Measurements from ENCODE around the gene BTN1A1. TPM values are rescaled to one million over a fixed set of nuclear protein-coding genes. Genes with fewer than 3 reads are reported as not detected.

Gene BTN1A1
- total RNA-seq, 4 donors from 2014 or later, result not detected

- no peak for TF ChIP-seq CTCF (IDR thresholded peaks at IDR 0.05 in 4 of 5, conservative IDR thresholded peaks at IDR 0.05 in 1 of 5)
- TF ChIP-seq POLR2A (IDR thresholded peaks at IDR 0.05), result no peak
Measured at GRCh38 chr6:26464014-26464413, 36.1 kb upstream of the BTN1A1 start.

DNA sequence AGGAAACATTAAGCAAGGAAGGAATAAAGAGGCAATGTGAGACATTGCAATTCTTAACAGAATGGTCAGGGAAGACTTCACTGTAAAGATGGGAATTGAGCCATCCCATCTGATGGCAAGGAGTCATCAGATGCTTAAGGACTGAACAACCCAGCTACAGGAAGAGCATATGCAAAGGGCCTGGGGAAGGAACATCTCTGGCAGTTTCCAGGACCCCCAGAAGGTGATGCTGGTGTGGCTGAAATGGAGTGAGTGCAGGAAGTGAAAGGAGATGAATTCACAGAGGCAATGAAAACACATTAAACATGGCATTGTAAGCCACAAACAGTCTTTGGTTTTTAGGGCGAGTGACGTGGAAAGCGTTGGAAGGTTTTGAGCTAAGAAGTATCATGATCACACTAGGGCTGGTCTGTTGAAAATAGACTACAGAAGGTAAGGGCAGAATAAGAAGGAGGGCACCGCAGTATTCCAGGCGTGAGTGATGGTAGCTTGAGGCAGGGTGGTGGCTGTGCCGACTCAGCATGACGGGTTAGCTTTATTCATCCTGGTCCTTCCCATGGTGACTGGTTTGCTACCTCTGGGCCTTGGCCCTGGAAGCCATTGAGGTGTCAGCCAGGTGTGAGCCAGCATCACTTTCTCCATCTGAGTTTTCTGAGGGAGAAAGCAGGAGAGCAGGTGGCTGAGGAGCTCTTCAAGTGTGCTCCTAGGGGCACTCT is 35.5 kb upstream of the BTN1A1 start:
- Histone ChIP-seq H3K27ac (no peak overlapping the region), H3K36me3 (peaks cover 6 to 90% of the 10 kb centered on the region in 2 donors), H3K4me1 (peaks cover 20 to 24% of the 10 kb centered on the region in 2 donors), H3K4me3 (no peak overlapping the region), H3K9me3 (no peaks in the 10 kb centered on the region), H3K27me3 (no peaks in the 10 kb centered on the region)
- DNase-seq, result no peak
- in situ Hi-C loops (cut with MboI; ENCODE audit: low sequenced_read_pairs in 4 of 4) (no loop called here), intact Hi-C loops (cut with DNase I; ENCODE audit: low total_unique reads) (no loop called here)
- TF ChIP-seq POLR2A (IDR thresholded peaks at IDR 0.05), result no peak
- no peak for TF ChIP-seq CTCF (IDR thresholded peaks at IDR 0.05 in 4 of 5, conservative IDR thresholded peaks at IDR 0.05 in 1 of 5)
- no peak for ATAC-seq

More at GRCh38 chr6:26464014-26464413, 36.1 kb upstream of the BTN1A1 start:
- intact Hi-C loops (cut with DNase I; ENCODE audit: low total_unique reads), result no loop called here
- Histone ChIP-seq H3K36me3 (peaks cover 6 to 90% of the 10 kb centered on the region in 2 donors), H3K27ac (no peak overlapping the region), H3K27me3 (no peaks in the 10 kb centered on the region), H3K9me3 (no peaks in the 10 kb centered on the region), H3K4me1 (peaks cover 26 to 29% of the 10 kb centered on the region in 2 donors), H3K4me3 (no peak overlapping the region)
- no peak for DNase-seq
- ATAC-seq, result no peak
- in situ Hi-C loops (cut with MboI; ENCODE audit: low sequenced_read_pairs in 4 of 4), result no loop called here

DNA sequence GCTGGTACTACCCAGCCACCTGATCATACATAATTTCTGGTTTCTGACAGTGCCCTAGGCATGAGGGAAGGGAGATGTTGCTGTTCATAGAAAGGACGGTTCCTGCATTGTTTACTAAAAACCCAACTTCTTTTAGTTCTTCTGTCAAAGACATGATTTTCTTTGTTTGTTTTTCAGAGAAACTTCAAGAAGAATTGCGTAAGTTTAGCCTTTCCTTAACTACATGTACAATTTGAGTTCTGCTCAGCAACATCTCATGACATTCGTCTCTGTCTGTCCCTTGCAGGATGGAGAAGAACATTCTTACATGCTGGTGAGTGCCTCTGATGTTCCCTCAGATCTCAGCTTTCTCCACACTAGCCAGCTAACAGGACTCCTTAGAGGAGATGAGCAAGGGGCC is 34.3 kb upstream of the BTN1A1 start:
- DNase-seq (no peak), ATAC-seq (no peak)
- TF ChIP-seq POLR2A (IDR thresholded peaks at IDR 0.05) (no peak), CTCF (IDR thresholded peaks at IDR 0.05 in 4 of 5, conservative IDR thresholded peaks at IDR 0.05 in 1 of 5) (no peak)
- Histone ChIP-seq H3K27me3 (no peaks in the 10 kb centered on the region), H3K36me3 (peaks cover 6 to 84% of the 10 kb centered on the region in 2 donors), H3K9me3 (no peaks in the 10 kb centered on the region), H3K27ac (no peak overlapping the region), H3K4me1 (peaks cover 11 to 14% of the 10 kb centered on the region in 2 donors), H3K4me3 (no peak overlapping the region)
- in situ Hi-C loops (cut with MboI; ENCODE audit: low sequenced_read_pairs in 4 of 4) (no loop called here), intact Hi-C loops (cut with DNase I; ENCODE audit: low total_unique reads) (no loop called here)

DNA sequence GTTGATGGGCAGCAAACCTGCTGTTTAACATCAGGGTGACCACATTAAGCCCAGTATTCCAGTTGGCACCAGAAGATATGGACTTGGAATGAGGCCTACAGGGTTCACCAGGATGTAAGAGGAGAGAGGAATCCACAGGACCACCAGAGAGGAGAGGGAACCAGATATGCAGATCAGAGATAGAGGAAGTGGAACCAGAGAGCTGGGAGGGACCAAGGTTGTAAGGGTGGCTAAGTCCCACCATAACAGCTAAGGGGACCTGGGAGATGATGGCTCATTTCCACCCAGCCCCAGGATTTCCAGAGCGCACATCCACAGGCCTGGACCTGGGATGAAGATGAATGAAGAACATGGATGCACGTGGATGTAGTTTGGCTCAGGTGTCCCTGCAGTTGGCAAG is 31.3 kb upstream of the BTN1A1 start:
- H3K9me3 ChIP-seq, result no peaks in the 10 kb centered on the region
- no peaks in the 10 kb centered on the region for H3K27me3 ChIP-seq
- no peak overlapping the region for H3K27ac ChIP-seq
- peaks cover 6 to 61% of the 10 kb centered on the region in 2 donors for H3K36me3 ChIP-seq
- DNase-seq, result no peak
- no peaks in the 10 kb centered on the region for H3K4me1 ChIP-seq
- no peak for ATAC-seq
- intact Hi-C loops (cut with DNase I; ENCODE audit: low total_unique reads), result no loop called here
- TF ChIP-seq POLR2A (IDR thresholded peaks at IDR 0.05) (no peak), CTCF (IDR thresholded peaks at IDR 0.05 in 4 of 5, conservative IDR thresholded peaks at IDR 0.05 in 1 of 5) (no peak)
- no peak overlapping the region for H3K4me3 ChIP-seq
- in situ Hi-C loops (cut with MboI; ENCODE audit: low sequenced_read_pairs in 4 of 4), result no loop called here
